ENCODE measurements around the gene ABCE1.

DNA sequence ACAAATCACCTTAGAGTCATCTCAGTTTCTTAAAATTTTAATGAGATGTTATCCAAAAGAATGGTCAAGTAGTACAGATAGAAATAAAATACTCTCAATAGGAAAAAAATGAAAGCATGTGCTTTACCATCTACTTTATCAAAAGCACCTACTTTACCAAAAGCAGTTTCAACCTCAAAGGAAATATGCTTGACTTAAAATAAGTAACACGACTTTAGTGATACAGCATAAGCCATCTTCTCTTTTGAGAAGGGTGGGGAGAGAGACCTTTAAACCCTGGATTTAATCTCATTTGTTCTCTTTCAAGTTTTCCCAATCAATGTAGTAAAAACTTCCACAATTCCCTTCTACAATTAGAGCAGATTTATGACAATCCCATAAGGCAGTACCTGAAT is 55.8 kb downstream of the ABCE1 start:
- TF ChIP-seq, protein P1, sequence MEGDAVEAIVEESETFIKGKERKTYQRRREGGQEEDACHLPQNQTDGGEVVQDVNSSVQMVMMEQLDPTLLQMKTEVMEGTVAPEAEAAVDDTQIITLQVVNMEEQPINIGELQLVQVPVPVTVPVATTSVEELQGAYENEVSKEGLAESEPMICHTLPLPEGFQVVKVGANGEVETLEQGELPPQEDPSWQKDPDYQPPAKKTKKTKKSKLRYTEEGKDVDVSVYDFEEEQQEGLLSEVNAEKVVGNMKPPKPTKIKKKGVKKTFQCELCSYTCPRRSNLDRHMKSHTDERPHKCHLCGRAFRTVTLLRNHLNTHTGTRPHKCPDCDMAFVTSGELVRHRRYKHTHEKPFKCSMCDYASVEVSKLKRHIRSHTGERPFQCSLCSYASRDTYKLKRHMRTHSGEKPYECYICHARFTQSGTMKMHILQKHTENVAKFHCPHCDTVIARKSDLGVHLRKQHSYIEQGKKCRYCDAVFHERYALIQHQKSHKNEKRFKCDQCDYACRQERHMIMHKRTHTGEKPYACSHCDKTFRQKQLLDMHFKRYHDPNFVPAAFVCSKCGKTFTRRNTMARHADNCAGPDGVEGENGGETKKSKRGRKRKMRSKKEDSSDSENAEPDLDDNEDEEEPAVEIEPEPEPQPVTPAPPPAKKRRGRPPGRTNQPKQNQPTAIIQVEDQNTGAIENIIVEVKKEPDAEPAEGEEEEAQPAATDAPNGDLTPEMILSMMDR (IDR thresholded peaks at IDR 0.05; ENCODE audit: control extremely low read depth in 1 of 3, insufficient read depth in 1 of 3, low read depth in 1 of 3, low read length in 3 of 3): no peak
- TF ChIP-seq ZNF274 (IDR thresholded peaks at IDR 0.05; ENCODE audit: borderline replicate concordance, extremely low read depth, low read length): no peak
- TF ChIP-seq POLR2A (IDR thresholded peaks at IDR 0.05; ENCODE audit: control extremely low read depth in 1 of 2, low read depth in 2 of 2, low read length in 2 of 2): no peak
- no peak for TF ChIP-seq EP300 (IDR thresholded peaks at IDR 0.05; ENCODE audit: borderline replicate concordance in 1 of 2, low read depth in 2 of 2, low read length in 2 of 2)
- TF ChIP-seq TEAD4 (IDR thresholded peaks at IDR 0.05; ENCODE audit: low read depth, low read length): no peak
- TF ChIP-seq NRF1 (IDR thresholded peaks at IDR 0.05; ENCODE audit: low read depth, low read length): no peak
- no peak for TF ChIP-seq HDAC2 (IDR thresholded peaks at IDR 0.05; ENCODE audit: borderline replicate concordance in 1 of 2, low read depth in 2 of 2, low read length in 2 of 2)
- TF ChIP-seq POLR2AphosphoS5 (IDR thresholded peaks at IDR 0.05; ENCODE audit: low read depth, low read length): no peak
- no peak for TF ChIP-seq EZH2 (IDR thresholded peaks at IDR 0.05; ENCODE audit: low read depth, low read length, severe bottlenecking)
- TF ChIP-seq EGR1 (IDR thresholded peaks at IDR 0.05; ENCODE audit: borderline replicate concordance, low read depth, low read length): no peak
- TF ChIP-seq MAX (IDR thresholded peaks at IDR 0.05): no peak
- TF ChIP-seq, protein P2, sequence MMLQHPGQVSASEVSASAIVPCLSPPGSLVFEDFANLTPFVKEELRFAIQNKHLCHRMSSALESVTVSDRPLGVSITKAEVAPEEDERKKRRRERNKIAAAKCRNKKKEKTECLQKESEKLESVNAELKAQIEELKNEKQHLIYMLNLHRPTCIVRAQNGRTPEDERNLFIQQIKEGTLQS (IDR thresholded peaks at IDR 0.05; ENCODE audit: insufficient read depth, low read depth, low read length): no peak
